UCSD-AML1 (cell line): Measurements from ENCODE around the gene IL6.
"Not testable (repeated sequence)": the region's sequence is repeated elsewhere in the genome, so short reads cannot be mapped to it uniquely, and the experiment has no call there.

ENCODE experiments used
- DNase-seq: peaks from one replicate; lab custom pipeline; 2025; ENCODE audit not compliant: unreplicated experiment; lab: John Stamatoyannopoulos, UW

IL6 gene

GRCh38 chr7:22779730-22780323, 52.8 kb downstream of the IL6 start:
- DNase-seq = not testable (repeated sequence)

DNA sequence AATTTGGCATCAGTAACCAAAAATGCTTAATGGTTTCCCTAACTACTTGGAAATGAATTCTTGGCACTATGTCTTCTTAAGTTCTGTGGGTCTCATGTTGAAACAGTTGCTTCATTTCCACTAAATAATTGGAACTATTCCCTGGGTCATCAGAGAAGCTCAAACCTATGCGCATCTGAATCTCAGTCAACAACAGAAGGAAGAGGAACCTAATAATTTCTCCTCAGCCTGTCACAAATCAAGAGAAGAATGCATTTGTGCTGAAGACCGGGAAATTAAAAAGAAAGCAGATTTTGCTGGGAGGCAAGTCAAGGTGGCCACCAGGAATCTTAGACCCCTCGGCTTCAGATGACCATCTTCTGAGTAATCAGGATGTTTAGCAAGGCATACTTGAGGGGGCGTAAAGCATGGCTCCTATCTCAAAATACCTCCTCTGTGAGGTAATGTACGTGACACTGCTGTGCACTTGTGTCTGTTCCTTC, 54.3 kb downstream of the IL6 start:
- no peak for DNase-seq
